Aorta (tissue), 5 donors: ENCODE results near the gene NXN. TPM values are rescaled to one million over a fixed set of nuclear protein-coding genes. Genes with fewer than 3 reads are reported as not detected.

Experiments
- ATAC-seq: fragments of 200-7000 bp; cut with Tn5 transposase; one replicate; pipeline ENCODE4 v1.9.1; 2022; ENCODE audit warnings: moderate library complexity; ENCODE audit not compliant: low FRiP score
- DNase-seq, 2 donors: peaks; one replicate each; pipeline ENCODE4 v3.0.0-alpha.2; 2020
- H3K27ac ChIP-seq, 2 donors: one replicate each; pipeline ENCODE4 v1.5.1; 2013; ENCODE audit warnings: low read length in 2 of 2, mild to moderate bottlenecking in 2 of 2, moderate library complexity in 2 of 2, control low read depth in 1 of 2, inconsistent platforms in 1 of 2, low read depth in 1 of 2
- H3K27me3 ChIP-seq, 2 donors: one replicate each; pipeline ENCODE4 v1.6.1; 2013; ENCODE audit warnings: control low read depth in 1 of 2, low read length in 1 of 2, mild to moderate bottlenecking in 1 of 2, moderate library complexity in 1 of 2; ENCODE audit not compliant: insufficient read depth in 2 of 2, control insufficient read depth in 1 of 2
- H3K36me3 ChIP-seq, 2 donors: one replicate each; pipeline ENCODE4 v1.6.1; 2013; ENCODE audit warnings: control low read depth in 1 of 2, low read length in 1 of 2, mild to moderate bottlenecking in 1 of 2; ENCODE audit not compliant: insufficient read depth in 2 of 2, control insufficient read depth in 1 of 2
- H3K4me1 ChIP-seq, 2 donors: one replicate each; pipeline ENCODE4 v1.6.1; 2013; ENCODE audit warnings: low read length in 2 of 2, control low read depth in 1 of 2, mild to moderate bottlenecking in 1 of 2, moderate library complexity in 1 of 2; ENCODE audit not compliant: insufficient read depth in 2 of 2, control insufficient read depth in 1 of 2
- H3K4me3 ChIP-seq, 2 donors: one replicate each; pipeline ENCODE4 v1.5.1; 2013; ENCODE audit warnings: low read length in 2 of 2, control low read depth in 1 of 2, mild to moderate bottlenecking in 1 of 2
- H3K9me3 ChIP-seq: one replicate; pipeline ENCODE4 v1.6.1; 2013; ENCODE audit warnings: mild to moderate bottlenecking, low read length; ENCODE audit not compliant: control insufficient read depth
- WGBS, 2 donors: extraction: QIAGEN DNeasy Blood & Tissue Kit; methylation state at CpG; one replicate each; pipeline ENCODE4 v1.1.7; 2013; 5-methylcytosine and 5-hydroxymethylcytosine counted together
- intact Hi-C, 2 donors: fragments of 100-400 bp; cut with DNase I; formaldehyde crosslinking; loops; one replicate each; pipeline versions ENCODE4 v1.14.2 to v1.15.0; 2022
- polyA plus RNA-seq, 2 donors: library from polyadenylated mRNA; stranded (reverse); fragments of 200-250 nt; gene quantifications; one replicate each; pipeline ENCODE4 v1.2.3, GENCODE V29; 2013
- total RNA-seq, 2 donors: library from RNA; stranded (reverse); fragmentation: NEBNext Ultra II Directional; extraction: Animal tissue kit (Norgen Biotek cat#: 25700); gene quantifications; one replicate each; pipeline ENCODE4 v1.2.1, GENCODE V29; 2021
- donor health status: healthy with polysubstance abuse.
- donor health status: Bipolar disorder and iron deficiency.
- donor health status: DM: no; HTN: no; CAD: no.
- donor health status: DM: no; HTN: no; CAD: no.
- donor health status: DM: yes; HTN: yes; CAD: no.

NXN gene
- total and polyA plus RNA-seq, 4 donors: 13.0 to 41.0 (median 21.9) TPM

GRCh38 chr17:1008008-1008761 lies 28.6 kb upstream of the NXN start:
- intact Hi-C loops: loop anchor here (5.0 to 10.0 kb wide), 2 partner anchors 39 to 97 kb away; no protein-coding TSS in a partner anchor

GRCh38 chr17:1007310-1008007 lies 27.9 kb upstream of the NXN start:
- intact Hi-C loops: loop anchor here (5.0 to 10.0 kb wide), 2 partner anchors 40 to 97 kb away; no protein-coding TSS in a partner anchor
- no peak for ATAC-seq

More at GRCh38 chr17:1008008-1008761, 28.6 kb upstream of the NXN start:
- Histone ChIP-seq H3K9me3 (no peaks in the 10 kb centered on the region), H3K4me1 (peaks cover 0 to 5% of the 10 kb centered on the region in 2 donors), H3K36me3 (peaks cover 0 to 2% of the 10 kb centered on the region in 2 donors), H3K27me3 (no peaks in the 10 kb centered on the region), H3K4me3 (no peak overlapping the region), H3K27ac (peak overlapping the region; percentile 36 to 82)
- ATAC-seq: peak; percentile 80
- DNase-seq: peak; percentile 74 to 87
- 5 to 8% methylated on average over 20 to 21 of the region's 21 CpGs for WGBS, 2 donors

GRCh38 chr17:1006054-1006453 lies 26.5 kb upstream of the NXN start:
- DNase-seq (peak; percentile 54 to 71), ATAC-seq (no peak)
- H3K9me3 ChIP-seq: no peaks in the 10 kb centered on the region
- 31 to 42% methylated on average over 15 to 16 of the region's 16 CpGs for WGBS, 2 donors
- intact Hi-C loops: loop anchor here (5.0 to 10.0 kb wide), 2 partner anchors 41 to 99 kb away; no protein-coding TSS in a partner anchor
- peak overlapping the region; percentile 32 to 77 for H3K27ac ChIP-seq
- H3K27me3 ChIP-seq: no peaks in the 10 kb centered on the region
- H3K4me3 ChIP-seq: no peak overlapping the region
- H3K36me3 ChIP-seq: no peaks in the 10 kb centered on the region
- peaks cover 0 to 5% of the 10 kb centered on the region in 2 donors for H3K4me1 ChIP-seq

More at GRCh38 chr17:1007310-1008007, 27.9 kb upstream of the NXN start:
- no peak overlapping the region for H3K4me3 ChIP-seq
- H3K27ac ChIP-seq: peak overlapping the region; percentile 36 to 41
- no peak for DNase-seq
- H3K27me3 ChIP-seq: no peaks in the 10 kb centered on the region
- H3K4me1 ChIP-seq: peaks cover 0 to 5% of the 10 kb centered on the region in 2 donors
- WGBS, 2 donors: 61 to 66% methylated on average over 16 of the region's 16 CpGs
- peaks cover 0 to 2% of the 10 kb centered on the region in 2 donors for H3K36me3 ChIP-seq
- H3K9me3 ChIP-seq: no peaks in the 10 kb centered on the region

DNA sequence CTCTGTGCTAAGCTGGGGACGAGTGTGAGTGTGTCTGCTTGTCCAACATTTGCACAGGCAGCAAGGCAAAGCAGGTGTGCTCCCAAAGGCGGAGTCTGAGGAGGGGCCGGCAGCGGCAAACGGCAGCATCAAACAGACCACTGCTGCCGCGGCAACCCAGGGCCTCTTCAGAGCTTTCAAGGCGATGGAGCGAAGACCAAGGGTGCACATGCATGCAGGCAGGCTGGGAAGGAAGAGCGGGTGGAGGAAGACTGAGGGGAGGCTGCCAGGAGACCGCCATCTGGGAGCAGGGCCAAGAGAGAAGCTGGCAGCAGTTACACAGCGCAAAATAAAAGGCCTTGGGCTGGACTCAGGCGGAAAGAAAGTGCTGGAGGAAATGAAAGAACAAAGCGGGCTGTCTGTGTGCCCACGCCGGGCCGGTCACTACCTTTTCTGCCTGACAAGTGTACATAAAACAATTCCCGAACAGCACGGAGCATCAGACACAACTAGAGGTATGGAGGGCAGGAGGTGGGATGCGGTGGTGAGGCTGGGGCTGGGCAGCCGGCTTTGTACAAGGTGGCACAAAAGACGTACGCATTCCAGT lies 25.9 kb upstream of the NXN start:
- peak; percentile 43 for ATAC-seq
- 3 to 5% methylated on average over 23 of the region's 23 CpGs for WGBS, 2 donors
- Histone ChIP-seq H3K27ac (peak overlapping the region; percentile 32 to 53), H3K9me3 (no peaks in the 10 kb centered on the region), H3K27me3 (no peaks in the 10 kb centered on the region), H3K4me3 (no peak overlapping the region), H3K4me1 (peaks cover 0 to 5% of the 10 kb centered on the region in 2 donors), H3K36me3 (no peaks in the 10 kb centered on the region)
- intact Hi-C loops: loop anchor here (2.0 to 10.0 kb wide), 3 partner anchors 41 to 99 kb away; no protein-coding TSS in a partner anchor
- peak; percentile 85 to 90 for DNase-seq

DNA sequence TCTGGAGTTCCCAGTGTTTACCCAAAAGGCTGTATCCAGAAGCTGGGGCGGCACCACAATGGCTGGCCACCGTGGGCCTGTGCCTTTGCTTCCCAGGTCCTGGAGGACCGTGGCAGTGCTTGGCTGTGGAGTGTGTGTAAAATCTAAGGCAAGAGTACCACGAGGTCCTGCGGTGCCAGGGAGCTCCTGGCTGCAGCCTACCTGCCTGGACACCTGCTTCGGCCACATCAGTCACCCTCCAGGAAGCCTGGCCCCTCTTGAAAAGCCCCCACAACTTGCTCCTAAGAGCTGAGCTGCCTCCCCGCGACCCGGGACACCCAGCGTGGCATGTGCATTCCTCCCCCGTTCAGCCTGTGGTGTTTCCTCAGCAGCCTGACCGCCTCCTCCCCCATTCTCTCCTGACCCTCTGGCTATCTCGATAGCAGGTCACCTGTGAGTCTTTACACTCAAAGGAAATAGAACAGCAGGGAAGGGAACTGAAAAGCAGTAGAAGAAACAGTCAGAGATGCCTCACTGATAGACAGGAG lies 25.3 kb upstream of the NXN start:
- H3K27me3 ChIP-seq: no peaks in the 10 kb centered on the region
- WGBS, 2 donors: 70% methylated on average over 13 of the region's 13 CpGs
- ATAC-seq (no peak), DNase-seq (no peak)
- H3K4me3 ChIP-seq: no peak overlapping the region
- no peaks in the 10 kb centered on the region for H3K36me3 ChIP-seq
- H3K4me1 ChIP-seq: peaks cover 0 to 5% of the 10 kb centered on the region in 2 donors
- no peak overlapping the region for H3K27ac ChIP-seq
- H3K9me3 ChIP-seq: no peaks in the 10 kb centered on the region
- intact Hi-C loops: loop anchor here (2.0 to 10.0 kb wide), 4 partner anchors 42 to 100 kb away; no protein-coding TSS in a partner anchor

DNA sequence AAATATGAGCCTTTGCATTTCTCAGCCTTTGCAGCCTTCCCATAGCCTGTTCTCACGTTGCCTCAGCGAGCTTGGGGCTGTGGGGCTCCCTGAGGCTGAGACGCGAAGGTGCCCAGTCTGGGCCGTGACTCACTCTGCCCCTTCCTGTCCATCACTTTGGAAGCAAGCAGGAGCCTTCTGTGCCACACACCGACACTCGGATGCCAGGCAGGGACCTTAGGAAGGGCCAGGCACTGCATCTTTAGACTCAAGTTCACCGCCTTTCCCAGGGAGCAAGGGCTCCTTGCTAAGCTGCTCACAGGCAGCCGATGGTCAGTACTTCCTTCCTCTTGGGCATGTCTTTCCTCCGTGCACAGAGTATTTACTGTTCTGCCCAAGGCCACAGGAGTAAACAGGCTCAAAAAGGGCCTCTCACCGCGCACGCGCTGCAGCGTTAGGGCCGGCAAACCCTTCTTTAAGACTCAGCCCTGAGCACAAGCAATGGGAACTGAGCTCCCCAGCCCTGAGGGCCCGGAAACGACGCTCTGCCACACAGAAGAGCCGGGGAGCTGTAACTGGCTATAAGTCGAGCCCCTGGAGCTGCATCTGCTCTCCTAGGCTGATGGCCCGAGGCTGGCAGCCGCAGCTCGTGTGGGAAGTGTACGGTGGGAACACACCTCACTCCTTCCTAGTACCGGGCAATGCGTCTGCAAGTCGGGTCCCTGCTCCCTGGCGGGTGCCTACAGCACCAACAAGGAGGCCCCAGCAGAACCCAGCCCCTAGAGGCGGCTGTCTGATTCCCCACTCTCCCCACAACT lies 24.6 kb upstream of the NXN start:
- H3K9me3 ChIP-seq: no peaks in the 10 kb centered on the region
- H3K27ac ChIP-seq: no peak overlapping the region
- no peak overlapping the region for H3K4me3 ChIP-seq
- WGBS, 2 donors: 69% methylated on average over 30 of the region's 30 CpGs
- H3K36me3 ChIP-seq: no peaks in the 10 kb centered on the region
- H3K27me3 ChIP-seq: no peaks in the 10 kb centered on the region
- DNase-seq: peak; percentile 58 to 71
- H3K4me1 ChIP-seq: peaks cover 0 to 5% of the 10 kb centered on the region in 2 donors
- ATAC-seq: no peak
- intact Hi-C loops: loop anchor here (2.0 to 10.0 kb wide), 3 partner anchors 43 to 101 kb away; no protein-coding TSS in a partner anchor

DNA sequence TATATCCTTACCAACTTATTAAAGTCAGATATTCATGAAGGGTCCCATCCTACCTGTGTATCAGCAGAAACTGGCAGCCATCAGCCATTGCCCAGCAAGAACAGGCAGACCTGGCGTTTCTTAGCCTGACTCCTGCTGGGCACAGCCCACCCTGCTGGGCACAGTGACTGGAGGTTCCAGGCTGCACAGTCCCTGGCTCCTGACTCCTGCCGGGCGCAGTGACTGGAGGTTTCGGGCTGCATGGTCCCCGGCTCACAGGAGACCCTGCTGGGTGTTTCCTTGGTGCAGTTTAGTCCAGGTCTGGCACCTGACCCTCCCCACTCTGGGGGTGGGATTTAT lies 24.0 kb upstream of the NXN start:
- DNase-seq: no peak
- WGBS, 2 donors: 84 to 87% methylated on average over 5 of the region's 5 CpGs
- Histone ChIP-seq H3K27me3 (no peaks in the 10 kb centered on the region), H3K27ac (no peak overlapping the region), H3K9me3 (no peaks in the 10 kb centered on the region), H3K36me3 (no peaks in the 10 kb centered on the region), H3K4me3 (no peak overlapping the region), H3K4me1 (peaks cover 0 to 5% of the 10 kb centered on the region in 2 donors)
- intact Hi-C loops: loop anchor here (5.0 to 10.0 kb wide), 2 partner anchors 54 to 101 kb away; no protein-coding TSS in a partner anchor
- ATAC-seq: no peak
